Stimulated activated CD8-positive, alpha-beta memory T cell treated with anti-CD3 and anti-CD28 coated beads, Interleukin-7, amount 100 ng/mL, for 4 hours (primary cell): ENCODE measurements around the gene P2RX4.
A peak's percentile ranks its signal among the peaks of the same experiment; 100 is the strongest.
"Not testable (repeated sequence)": the region's sequence is repeated elsewhere in the genome, so short reads cannot be mapped to it uniquely, and the experiment has no call there.

Experiments used
- DNase-seq, 2 donors: peaks; one replicate each; pipeline ENCODE4 v3.0.0-alpha.2; 2020; ENCODE audit warnings: low read depth in 2 of 2

P2RX4 gene, protein sequence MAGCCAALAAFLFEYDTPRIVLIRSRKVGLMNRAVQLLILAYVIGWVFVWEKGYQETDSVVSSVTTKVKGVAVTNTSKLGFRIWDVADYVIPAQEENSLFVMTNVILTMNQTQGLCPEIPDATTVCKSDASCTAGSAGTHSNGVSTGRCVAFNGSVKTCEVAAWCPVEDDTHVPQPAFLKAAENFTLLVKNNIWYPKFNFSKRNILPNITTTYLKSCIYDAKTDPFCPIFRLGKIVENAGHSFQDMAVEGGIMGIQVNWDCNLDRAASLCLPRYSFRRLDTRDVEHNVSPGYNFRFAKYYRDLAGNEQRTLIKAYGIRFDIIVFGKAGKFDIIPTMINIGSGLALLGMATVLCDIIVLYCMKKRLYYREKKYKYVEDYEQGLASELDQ

DNA sequence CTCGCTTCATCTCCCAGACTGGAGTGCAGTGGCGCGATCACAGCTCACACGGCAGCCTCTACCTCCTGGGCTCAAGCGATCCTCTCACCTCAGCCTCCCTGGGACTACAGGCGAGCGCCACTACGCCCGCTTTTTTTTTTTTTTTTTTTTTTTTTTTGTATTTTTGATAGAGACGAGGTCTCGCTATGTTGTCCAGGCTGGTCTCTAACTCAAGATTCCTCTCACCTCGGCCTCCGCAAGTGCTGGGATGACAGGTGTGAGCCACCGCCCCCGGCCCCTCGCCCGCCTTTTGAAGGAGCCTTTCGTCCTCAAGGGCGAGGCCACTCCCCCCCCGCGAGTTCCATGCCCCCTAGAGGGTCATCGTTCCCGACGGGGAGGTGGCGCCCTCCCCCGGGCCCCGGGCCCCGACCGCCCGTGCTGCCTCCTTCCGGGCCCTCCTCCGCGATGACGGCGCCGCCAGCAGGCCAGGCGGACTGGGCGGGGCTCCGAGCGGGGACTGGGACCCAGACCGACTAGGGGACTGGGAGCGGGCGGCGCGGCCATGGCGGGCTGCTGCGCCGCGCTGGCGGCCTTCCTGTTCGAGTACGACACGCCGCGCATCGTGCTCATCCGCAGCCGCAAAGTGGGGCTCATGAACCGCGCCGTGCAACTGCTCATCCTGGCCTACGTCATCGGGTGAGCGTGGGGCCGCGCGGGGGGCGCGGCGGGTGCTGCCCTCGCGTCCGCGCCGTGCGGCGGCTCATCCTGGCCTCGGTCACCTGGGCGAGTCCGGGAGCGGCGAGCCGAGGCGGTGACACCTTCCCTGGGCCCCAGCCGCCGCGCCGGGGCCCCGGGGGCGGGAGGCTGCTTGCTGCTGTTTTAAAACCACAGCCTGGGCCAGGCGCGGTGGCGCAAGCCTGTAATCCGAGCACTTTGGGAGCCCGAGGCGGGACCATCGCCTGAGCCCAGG is at the start of gene P2RX4:
P2RX4 (plus strand) TSS at position 506 of the 949 bp plus-strand sequence; CDS start at position 542, 36 bp downstream.
- peak; percentile 61 to 86 for DNase-seq

DNA sequence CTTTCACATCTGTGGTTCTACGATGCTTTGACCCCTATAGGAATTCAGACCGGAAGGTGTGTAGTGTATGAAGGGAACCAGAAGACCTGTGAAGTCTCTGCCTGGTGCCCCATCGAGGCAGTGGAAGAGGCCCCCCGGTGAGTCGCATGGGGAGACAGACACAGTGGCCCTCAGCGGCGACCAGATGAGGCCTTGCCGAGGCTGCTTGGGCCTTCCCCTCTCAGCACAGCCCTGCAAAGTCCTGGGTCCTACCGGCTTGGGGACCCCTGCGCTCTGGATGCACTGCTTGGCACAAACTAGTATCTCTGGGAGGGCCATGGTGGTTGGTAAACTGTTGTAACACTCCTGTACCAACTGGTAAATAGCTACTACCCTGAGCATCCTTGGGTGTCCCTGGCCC is 47.5 kb upstream of the P2RX4 start:
- no peak for DNase-seq

DNA sequence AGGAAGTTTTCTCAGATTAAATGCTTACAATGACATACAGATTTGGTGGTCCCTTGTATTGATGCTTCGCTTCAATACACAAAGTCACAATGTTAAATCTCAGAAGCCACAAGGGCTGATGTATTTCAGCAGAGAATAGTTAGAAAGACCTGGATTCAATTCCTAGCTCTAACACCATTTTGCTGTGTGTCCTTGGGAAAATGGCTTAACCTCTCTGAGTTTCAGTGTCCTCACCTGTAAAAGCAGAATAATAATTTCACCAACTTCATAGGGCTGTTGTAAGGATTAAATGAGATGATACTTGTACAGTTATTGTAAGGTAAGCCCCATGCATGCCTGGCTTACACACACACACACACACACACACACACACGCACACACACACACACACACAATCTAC is 46.9 kb upstream of the P2RX4 start:
- DNase-seq, result no peak

DNA sequence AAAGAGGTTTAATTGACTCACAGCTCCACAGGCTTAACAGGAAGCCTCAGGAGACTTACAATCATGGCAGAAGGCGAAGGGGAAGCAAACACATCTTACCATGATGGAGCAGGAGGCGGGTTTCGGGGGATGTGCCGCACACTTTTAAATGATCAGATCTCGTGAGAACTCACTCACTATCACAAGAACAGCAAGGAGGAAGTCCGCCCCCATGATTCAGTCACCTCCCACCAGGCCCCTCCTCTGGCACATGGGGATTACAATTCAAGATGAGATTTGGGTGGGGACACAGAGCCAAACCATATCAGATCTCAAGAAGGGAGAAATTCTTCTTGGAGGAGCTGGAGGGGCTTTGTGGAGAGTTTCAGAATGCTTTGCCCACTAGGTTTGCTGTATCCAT is 45.1 kb upstream of the P2RX4 start:
- not testable (repeated sequence) for DNase-seq

DNA sequence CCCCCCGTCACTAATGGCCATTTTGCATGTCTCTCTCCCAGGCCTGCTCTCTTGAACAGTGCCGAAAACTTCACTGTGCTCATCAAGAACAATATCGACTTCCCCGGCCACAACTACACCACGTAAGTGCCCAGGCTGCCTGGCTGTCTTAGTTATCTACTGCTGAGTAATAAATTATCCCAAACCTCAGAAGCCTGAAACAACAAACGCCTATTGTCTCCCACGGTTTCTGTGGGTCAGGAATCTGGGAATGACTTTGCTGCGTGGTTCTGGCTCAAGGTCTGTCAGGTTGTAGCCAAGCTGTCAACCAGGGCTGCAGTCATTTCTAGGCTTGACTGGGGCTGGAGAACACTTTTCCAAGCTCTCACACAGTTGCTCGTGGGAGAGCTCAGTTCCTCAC is 44.6 kb upstream of the P2RX4 start:
- no peak for DNase-seq

DNA sequence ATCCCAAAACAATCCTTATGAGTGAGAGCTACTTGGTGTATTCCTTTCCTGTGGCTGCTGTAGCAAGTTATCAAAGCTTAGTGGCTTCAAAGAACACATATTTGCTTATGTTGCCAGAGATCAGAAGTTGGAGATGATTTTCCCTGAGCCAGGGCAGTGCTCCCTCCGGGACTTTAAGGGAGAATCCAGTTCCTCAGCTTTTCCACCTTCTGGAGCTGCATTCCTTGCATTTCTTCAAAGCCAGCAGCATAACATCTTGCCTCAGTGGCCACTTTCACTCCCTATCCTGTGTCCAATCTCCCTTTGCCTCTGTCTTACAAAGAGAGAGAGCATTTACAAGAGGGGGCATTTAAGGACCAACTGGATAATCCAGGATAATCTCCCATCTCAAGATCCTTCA is 43.6 kb upstream of the P2RX4 start:
- no peak for DNase-seq

DNA sequence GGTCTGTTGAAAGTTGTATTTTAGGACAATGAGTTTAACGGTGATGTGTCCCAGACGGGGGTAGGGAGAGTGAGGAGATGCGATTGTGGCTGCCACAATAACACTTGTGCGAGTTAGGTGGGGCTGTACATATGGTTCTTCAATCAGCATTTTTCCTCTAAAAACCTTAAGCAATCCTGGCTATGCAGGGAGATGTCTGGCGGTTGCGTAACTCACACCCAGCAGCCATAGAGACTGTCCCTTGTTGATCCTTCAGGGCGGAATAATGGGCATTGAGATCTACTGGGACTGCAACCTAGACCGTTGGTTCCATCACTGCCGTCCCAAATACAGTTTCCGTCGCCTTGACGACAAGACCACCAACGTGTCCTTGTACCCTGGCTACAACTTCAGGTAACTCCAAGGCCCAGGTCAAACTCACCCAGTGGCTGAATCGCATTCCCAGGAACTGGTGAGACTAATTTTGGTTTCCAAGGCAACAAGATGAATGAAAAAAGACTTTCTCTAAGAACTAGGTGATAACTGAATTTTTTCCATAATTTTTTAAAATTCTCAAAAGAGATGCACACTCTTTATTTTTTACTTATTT is 42.6 kb upstream of the P2RX4 start:
- DNase-seq, result no peak

DNA sequence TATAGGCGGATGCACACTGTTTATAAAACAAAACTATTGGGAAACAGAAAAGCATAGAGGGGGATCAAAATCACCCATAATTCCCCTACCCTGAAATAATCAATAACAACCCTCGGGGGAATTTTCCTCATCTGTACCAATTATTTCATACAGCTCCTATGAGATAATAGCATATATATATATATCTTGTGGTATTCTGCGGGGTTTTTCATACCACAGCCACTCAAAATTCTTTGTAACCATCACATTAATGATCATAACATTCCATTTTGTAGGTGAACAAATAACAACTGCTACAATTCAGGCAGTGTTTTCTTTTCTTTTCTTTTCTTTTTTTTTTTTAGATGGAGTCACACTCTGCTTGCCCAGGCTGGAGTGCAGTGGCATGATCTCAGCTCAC is 42.0 kb upstream of the P2RX4 start:
- DNase-seq, result no peak

DNA sequence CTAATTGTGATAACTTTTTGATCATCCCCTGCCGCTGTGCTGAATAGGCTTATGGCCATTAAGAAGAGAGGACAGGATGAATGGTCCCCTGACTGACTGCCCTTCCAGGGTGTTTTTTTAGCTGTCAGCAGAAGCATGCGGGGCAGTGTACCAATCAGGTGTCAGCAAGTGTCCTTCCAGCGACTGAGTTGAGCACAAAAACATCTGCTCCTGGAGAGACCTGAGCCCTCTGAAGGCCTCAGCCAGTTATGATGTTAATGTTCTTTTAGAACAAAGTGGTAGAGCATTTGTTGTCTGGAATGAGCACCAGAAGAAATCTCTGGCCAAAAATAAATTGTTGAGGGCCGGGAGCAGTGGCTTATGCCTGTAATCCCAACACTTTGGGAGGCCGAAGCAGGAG is 39.8 kb upstream of the P2RX4 start:
- no peak for DNase-seq

DNA sequence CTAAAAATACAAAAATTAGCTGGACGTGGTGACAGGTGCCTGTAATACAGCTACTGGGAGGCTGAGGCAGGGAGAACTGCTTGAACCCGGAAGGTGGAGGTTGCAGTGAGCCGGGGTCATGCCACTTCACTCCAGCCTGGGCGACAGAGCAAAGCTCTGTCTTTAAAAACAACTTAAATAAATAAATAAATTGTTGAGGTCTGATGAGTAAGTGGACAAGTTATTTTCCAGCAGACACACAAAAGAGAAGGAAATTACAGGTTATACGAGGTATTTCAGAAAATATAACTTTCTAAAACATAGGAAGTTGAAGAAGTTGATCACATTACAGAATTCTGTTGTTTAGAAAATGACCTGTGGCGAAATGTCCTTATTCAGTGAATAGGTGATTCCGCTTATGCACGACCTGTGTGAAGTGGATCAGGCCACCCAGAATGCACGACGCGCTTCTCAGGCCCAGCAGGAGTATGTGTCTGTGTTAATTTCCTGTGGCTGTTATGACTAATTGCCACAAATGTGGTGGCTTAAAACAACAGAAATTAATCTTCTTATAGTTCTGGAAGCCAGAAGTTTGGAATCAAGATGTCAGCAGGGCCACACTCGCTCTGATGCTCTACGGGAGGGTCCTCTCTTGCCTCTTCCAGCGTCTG is 39.2 kb upstream of the P2RX4 start:
- no peak for DNase-seq

DNA sequence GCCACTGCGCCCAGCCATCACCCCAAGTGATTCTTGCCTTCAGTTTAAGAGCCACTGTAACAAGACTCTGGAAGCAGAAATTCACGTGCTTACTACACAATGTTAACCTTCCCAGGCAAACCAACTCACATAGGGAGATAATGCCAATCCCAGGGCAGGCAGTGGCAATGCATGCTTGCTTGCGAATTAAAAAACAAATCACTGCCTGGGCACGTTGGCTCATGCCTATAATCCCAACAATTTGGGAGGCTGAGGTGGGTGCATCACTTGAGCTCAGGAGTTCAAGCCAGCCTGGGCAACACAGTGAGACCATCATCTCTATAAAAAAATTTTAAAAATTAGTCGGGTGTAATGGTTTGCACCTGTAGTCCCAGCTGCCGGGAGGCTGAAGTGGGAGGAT is 37.8 kb upstream of the P2RX4 start:
- DNase-seq, result no peak

DNA sequence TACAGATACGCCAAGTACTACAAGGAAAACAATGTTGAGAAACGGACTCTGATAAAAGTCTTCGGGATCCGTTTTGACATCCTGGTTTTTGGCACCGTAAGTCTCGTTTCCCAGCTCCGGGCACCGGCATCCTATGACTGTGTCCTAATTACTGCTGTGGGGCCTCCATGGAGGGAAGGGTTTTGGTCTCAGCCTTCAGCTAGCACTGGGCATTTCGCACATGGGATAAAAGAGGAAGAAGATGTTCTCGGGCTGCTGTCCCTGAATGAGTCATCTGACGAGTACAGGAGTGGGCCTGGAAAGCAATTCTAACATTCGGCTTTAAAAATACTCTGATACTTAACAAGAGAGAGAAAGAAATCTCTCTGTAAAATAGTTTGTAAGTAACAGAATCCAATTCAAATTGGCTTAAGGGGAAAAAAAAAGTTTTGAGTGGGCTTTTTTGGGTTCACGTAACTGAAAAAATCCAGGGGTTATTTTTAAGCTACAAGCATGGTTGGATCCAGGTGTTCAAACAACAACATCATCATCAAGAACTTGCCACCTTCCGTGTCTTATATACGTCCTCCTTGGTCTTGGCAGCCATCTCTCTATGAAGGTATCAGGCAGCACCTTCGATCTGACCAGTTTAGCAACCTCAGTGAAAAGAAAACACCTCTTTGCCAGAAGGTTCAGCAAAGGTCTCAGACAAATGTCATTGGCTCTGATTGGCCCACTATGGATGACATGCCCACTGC is 34.4 kb upstream of the P2RX4 start:
- no peak for DNase-seq

DNA sequence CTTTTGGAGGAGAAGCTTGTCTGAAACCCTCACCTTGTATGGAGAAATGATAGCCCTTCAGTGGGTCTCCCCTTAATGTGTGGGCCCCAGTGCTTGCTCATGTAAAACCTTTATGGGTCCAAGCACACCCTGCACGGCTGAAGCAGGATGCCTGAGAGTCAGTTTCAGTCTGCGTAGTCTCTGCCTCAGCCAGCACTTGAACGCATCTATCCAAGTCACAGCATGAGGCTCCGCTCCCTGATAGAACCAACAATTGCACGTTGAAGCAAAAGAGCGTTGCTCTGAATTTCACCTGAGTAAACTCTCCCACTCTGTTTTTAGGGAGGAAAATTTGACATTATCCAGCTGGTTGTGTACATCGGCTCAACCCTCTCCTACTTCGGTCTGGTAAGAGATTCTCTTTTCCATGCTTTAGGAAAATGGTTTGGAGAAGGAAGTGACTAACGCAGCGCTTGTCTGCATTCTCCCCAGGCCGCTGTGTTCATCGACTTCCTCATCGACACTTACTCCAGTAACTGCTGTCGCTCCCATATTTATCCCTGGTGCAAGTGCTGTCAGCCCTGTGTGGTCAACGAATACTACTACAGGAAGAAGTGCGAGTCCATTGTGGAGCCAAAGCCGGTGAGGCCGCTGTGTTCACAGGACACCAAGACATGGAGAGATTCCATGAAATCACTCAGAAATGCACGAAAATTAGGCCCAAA is 33.0 kb upstream of the P2RX4 start:
- DNase-seq, result no peak

DNA sequence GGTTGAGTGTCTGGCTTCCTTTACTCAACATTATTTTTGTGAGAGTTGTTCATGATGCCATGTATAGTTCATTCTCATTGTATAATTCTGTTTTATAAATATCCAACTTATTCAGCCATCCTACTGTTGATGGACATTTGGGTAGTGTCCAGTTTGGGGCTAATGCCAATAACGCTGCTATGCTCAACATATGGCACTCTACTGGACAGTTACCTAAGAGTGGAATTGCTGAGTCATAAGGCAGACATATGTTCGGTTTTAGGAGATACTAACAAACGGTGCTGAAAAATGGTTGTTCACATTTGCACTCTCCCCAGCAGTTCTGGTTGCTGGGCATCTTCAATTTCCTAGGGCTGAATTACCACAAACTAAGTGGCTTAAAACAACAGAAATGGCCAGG is 28.7 kb upstream of the P2RX4 start:
- DNase-seq, result no peak

DNA sequence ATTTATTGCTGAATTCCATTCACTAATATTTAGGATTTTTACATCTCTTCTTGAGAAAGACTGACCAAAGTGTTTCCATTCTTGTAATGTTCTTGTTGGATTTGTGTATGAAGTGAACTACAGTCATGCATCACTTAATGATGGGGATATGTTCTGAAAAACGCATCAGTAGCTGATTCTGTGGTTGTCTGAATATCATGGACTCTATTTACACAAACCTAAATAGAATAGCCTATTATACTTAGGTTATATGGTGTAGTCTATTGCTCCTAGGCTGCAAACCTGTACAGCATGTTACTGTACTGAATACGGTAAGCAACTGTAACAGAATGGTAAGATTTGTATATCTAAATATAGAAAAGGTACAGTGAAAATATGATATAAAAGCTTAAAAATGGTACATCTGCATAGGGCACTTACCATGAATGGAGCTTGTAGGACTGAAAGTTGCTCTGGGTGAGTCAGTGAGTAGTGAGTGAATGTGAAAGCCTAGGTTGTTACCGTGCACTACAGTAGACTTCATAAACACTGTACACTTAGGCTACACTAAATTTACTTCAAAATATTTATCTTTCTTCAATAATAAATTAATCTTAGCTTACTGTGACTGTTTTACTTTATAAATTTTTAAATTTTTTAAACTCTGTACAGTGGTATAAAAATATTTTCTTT is 27.6 kb upstream of the P2RX4 start:
- no peak for DNase-seq

DNA sequence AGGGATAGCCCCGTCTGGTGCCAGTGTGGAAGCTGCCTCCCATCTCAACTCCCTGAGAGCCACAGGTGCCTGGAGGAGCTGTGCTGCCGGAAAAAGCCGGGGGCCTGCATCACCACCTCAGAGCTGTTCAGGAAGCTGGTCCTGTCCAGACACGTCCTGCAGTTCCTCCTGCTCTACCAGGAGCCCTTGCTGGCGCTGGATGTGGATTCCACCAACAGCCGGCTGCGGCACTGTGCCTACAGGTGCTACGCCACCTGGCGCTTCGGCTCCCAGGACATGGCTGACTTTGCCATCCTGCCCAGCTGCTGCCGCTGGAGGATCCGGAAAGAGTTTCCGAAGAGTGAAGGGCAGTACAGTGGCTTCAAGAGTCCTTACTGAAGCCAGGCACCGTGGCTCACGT is 25.5 kb upstream of the P2RX4 start:
- no peak for DNase-seq

DNA sequence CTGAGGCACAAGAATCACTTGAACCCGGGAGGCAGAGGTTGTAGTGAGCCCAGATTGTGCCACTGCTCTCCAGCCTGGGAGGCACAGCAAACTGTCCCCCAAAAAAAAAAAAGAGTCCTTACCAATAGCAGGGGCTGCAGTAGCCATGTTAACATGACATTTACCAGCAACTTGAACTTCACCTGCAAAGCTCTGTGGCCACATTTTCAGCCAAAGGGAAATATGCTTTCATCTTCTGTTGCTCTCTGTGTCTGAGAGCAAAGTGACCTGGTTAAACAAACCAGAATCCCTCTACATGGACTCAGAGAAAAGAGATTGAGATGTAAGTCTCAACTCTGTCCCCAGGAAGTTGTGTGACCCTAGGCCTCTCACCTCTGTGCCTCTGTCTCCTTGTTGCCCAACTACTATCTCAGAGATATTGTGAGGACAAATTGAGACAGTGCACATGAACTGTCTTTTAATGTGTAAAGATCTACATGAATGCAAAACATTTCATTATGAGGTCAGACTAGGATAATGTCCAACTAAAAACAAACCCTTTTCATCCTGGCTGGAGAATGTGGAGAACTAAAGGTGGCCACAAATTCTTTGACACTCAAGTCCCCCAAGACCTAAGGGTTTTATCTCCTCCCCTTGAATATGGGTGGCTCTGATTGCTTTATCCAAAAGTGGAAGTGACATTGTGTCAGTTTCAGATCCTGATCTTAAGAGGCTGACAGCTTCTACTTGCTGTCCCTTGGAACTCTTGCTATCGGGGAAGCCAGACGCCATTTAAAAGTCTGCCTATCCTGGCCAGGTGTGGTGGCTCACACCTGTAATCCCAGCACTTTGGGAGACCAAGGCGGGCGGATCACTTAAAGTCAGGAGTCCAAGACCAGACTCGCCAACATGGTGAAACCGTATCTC is 24.7 kb upstream of the P2RX4 start:
- DNase-seq, result no peak

DNA sequence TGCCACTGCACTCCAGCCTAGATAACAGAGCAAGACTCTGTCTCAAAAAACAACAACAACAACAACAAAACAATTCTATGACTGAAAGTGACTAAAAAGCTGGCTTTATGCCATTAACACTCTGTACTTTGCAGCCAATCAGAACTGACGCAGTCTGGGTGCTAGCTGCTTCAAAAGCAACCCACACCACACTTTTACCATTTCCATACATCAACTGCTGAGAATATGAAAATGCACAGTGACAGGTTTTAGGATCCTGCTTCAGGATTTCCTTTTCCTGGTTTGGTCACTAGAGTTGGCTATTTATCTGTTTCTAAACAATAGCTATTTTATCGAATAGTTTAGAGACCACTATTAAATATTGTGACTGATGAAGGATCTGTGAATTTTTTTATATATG is 23.1 kb upstream of the P2RX4 start:
- DNase-seq, result no peak

DNA sequence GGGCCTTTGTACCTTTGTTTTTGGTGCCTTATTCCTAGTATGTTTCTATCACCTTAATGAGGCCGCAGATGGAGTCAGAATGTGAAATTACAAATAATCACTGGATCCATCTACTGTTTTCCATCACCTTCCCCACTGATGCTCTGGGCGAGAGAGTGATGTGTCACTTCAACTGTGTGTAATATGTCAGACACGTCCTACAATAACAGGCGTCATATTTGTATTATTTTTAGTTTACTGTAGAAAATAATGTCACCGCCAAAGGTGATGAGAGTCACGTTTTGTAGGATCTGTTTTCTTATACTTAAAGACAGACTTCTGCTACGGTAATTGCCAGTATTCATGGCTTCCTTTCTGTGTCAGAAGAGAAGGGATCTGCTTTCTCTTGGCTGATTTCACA is 22.4 kb upstream of the P2RX4 start:
- DNase-seq, result no peak
